Lung microvascular endothelial cell (primary cell): ENCODE measurements around the gene PYM1. TPM values are rescaled to one million over a fixed set of nuclear protein-coding genes. Genes with fewer than 3 reads are reported as not detected.

Experiments
- total RNA-seq: library from RNA; depleted of rRNA; stranded (reverse); fragments of >200 nt; gene quantifications from 2 replicates; pipeline ENCODE4 v1.2.1, GENCODE V29; 2014

The PYM1 gene
- total RNA-seq, 1 donor from 2014 or later, result 26.8 TPM

Other genes starting within 250 kb of the PYM1 start
- under 0.01 and 0.20 TPM in 2 replicates for gene ITGA7, start 220.0 kb downstream of the PYM1 start, total RNA-seq
- gene BLOC1S1, start 211.8 kb downstream of the PYM1 start, total RNA-seq, result 57.1 and 65.3 TPM in 2 replicates
- 0.40 and 0.65 TPM in 2 replicates for gene RDH5, start 207.5 kb downstream of the PYM1 start, total RNA-seq
- gene CD63, start 198.9 kb downstream of the PYM1 start, total RNA-seq, result 1,160 and 1,633 TPM in 2 replicates
- 1.4 and 1.5 TPM in 2 replicates for gene GDF11, start 184.8 kb downstream of the PYM1 start, total RNA-seq
- gene SARNP, start 110.2 kb downstream of the PYM1 start, total RNA-seq, result 74.0 and 95.0 TPM in 2 replicates
- gene ORMDL2, start 109.9 kb downstream of the PYM1 start, total RNA-seq, result 22.7 and 30.6 TPM in 2 replicates
- gene DNAJC14, start 98.3 kb downstream of the PYM1 start, total RNA-seq, result 33.6 and 53.8 TPM in 2 replicates
- 0.22 and 0.40 TPM in 2 replicates for gene MMP19, start 85.0 kb downstream of the PYM1 start, total RNA-seq
- gene DGKA, start 3.3 kb upstream of the PYM1 start, total RNA-seq, result 9.5 and 12.9 TPM in 2 replicates
- 0.20 and 0.22 TPM in 2 replicates for gene PMEL, start 38.1 kb upstream of the PYM1 start, total RNA-seq
- 18.1 and 20.8 TPM in 2 replicates for gene CDK2, start 38.9 kb upstream of the PYM1 start, total RNA-seq
- gene RAB5B, start 46.2 kb upstream of the PYM1 start, total RNA-seq, result 25.3 and 32.5 TPM in 2 replicates
- gene SUOX, start 69.4 kb upstream of the PYM1 start, total RNA-seq, result 8.9 and 10.1 TPM in 2 replicates
- gene IKZF4, start 93.1 kb upstream of the PYM1 start, total RNA-seq, result 0.20 and 0.22 TPM in 2 replicates
- gene RPS26, start 114.0 kb upstream of the PYM1 start, total RNA-seq, result 99.2 and 124 TPM in 2 replicates
- under 0.01 and 0.22 TPM in 2 replicates for gene ERBB3, start 152.3 kb upstream of the PYM1 start, total RNA-seq
- gene PA2G4, start 176.7 kb upstream of the PYM1 start, total RNA-seq, result 80.8 and 102 TPM in 2 replicates
- gene RPL41, start 188.7 kb upstream of the PYM1 start, total RNA-seq, result 2,546 and 2,559 TPM in 2 replicates
- 2.6 and 5.0 TPM in 2 replicates for gene ZC3H10, start 190.4 kb upstream of the PYM1 start, total RNA-seq
- gene ESYT1, start 200.4 kb upstream of the PYM1 start, total RNA-seq, result 270 and 326 TPM in 2 replicates
- gene MYL6B, start 224.7 kb upstream of the PYM1 start, total RNA-seq, result 63.6 and 75.0 TPM in 2 replicates
- 2,671 and 3,118 TPM in 2 replicates for gene MYL6, start 230.5 kb upstream of the PYM1 start, total RNA-seq